Dendritic cell treated with granulocyte-macrophage colony-stimulating factor and Interleukin-4, amounts not matched to agents 40 ng/mL and 50 ng/mL, for 4 days (primary cell): ENCODE data around the gene C6orf89.

Experiments used
- H3K27ac Mint-ChIP-seq: one replicate; pipeline ENCODE4 v1.8.0; 2022; ENCODE audit warnings: mild to moderate bottlenecking, mixed read lengths
- H3K27me3 Mint-ChIP-seq: one replicate; pipeline ENCODE4 v1.8.0; 2022; ENCODE audit warnings: mild to moderate bottlenecking, mixed read lengths
- H3K36me3 Mint-ChIP-seq: one replicate; pipeline ENCODE4 v1.8.0; 2022; ENCODE audit warnings: low read depth, mixed read lengths
- H3K4me1 Mint-ChIP-seq: one replicate; pipeline ENCODE4 v1.8.0; 2022; ENCODE audit warnings: low read depth, mixed read lengths
- H3K4me3 Mint-ChIP-seq: one replicate; pipeline ENCODE4 v1.8.0; 2022; ENCODE audit warnings: mild to moderate bottlenecking, moderate library complexity, mixed read lengths
- H3K9me3 Mint-ChIP-seq: one replicate; pipeline ENCODE4 v1.8.0; 2022; ENCODE audit warnings: mixed read lengths
- intact Hi-C: fragments of 100-400 bp; cut with micrococcal nuclease; formaldehyde crosslinking; loops from one replicate; pipeline ENCODE4 v1.15.0; 2022

C6orf89 gene

DNA sequence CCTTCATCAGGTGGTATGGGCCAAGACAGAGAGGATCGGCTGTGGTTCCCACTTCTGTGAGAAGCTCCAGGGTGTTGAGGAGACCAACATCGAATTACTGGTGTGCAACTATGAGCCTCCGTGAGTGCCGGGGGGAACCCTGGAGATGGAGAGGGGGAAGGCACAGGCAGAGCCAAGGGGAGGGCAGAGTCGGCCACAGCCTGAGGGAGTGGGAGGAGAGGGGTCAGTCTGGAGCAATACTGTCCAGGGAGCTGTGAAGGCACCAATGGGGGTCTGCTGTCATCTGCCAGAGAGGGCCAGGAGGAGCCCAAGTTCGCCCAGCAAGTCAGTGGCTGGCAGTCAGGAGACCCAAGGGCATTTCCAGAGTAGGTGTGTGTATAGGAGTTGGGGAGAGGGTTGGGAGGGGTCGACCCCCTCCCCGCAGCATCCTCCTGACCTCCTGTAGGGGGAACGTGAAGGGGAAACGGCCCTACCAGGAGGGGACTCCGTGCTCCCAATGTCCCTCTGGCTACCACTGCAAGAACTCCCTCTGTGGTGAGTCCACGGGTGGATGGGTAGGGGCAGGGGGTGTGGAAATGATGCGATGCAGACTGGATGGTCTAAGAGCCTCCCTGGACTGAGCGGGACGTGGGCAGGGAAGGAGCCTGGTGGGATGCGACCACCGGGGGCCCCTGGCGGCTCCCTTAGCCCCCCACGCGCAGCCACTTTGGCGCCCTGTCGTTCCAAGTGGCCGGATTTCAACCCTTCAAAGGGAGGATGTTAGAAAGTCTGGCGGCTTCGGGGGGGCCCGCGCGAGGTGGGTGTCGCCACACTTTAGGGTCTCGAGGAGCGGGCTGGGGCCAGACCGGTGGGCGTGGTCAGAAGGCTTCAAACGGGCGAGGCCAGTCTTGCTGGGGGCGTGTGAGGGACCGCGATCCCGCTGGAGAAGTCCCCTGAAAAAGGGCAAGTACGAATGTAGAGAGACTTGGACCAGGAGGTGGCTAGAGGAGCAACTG is 76.0 kb downstream of the C6orf89 start:
- H3K36me3 Mint-ChIP-seq, result peaks cover 12% of the 10 kb centered on the region
- H3K4me1 Mint-ChIP-seq, result peaks cover 27% of the 10 kb centered on the region
- intact Hi-C loops, result no loop called here
- no peak overlapping the region for H3K27ac Mint-ChIP-seq
- peaks cover 36% of the 10 kb centered on the region for H3K27me3 Mint-ChIP-seq
- H3K4me3 Mint-ChIP-seq, result no peak overlapping the region
- no peaks in the 10 kb centered on the region for H3K9me3 Mint-ChIP-seq

DNA sequence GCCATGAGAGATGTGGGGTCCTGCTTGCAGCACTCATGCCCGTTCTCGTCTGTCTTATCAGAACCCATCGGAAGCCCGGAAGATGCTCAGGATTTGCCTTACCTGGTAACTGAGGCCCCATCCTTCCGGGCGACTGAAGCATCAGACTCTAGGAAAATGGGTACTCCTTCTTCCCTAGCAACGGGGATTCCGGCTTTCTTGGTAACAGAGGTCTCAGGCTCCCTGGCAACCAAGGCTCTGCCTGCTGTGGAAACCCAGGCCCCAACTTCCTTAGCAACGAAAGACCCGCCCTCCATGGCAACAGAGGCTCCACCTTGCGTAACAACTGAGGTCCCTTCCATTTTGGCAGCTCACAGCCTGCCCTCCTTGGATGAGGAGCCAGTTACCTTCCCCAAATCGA is 77.1 kb downstream of the C6orf89 start:
- Mint-ChIP-seq H3K4me3 (no peak overlapping the region), H3K4me1 (peaks cover 27% of the 10 kb centered on the region), H3K27me3 (peaks cover 27% of the 10 kb centered on the region), H3K9me3 (no peaks in the 10 kb centered on the region), H3K27ac (peak overlapping the region; percentile 57), H3K36me3 (peaks cover 23% of the 10 kb centered on the region)
- intact Hi-C loops, result no loop called here

DNA sequence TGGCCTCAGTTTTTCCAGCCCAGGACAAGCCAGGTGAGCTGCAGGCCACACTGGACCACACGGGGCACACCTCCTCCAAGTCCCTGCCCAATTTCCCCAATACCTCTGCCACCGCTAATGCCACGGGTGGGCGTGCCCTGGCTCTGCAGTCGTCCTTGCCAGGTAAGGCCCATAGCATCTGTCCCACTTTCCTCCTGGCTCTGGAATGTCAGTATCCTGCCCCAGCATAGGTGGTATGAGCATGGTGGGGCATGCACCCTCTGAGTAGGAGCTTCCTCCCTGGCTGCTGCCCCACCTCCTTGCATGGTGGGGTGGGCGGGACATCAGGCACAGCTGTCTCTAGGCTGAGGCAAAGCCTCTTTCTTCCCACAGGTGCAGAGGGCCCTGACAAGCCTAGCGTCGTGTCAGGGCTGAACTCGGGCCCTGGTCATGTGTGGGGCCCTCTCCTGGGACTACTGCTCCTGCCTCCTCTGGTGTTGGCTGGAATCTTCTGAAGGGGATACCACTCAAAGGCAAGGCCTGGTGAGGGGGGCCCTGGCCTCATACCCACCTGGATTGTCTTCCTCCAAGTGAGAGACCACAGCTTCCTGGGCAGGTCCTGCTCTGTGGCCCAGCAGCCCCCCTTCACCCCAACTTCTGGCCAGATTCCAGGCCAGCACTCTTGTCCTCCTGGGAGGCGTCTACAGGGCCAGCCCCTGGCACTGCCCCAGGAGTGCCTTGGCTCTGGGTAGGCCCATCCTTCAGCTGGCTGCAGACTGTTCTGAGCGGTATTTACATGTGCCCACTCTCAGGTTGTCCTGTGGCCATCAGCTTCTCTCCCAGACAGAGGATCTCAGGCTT is 77.9 kb downstream of the C6orf89 start:
- no peaks in the 10 kb centered on the region for H3K9me3 Mint-ChIP-seq
- H3K27me3 Mint-ChIP-seq, result peaks cover 22% of the 10 kb centered on the region
- peaks cover 33% of the 10 kb centered on the region for H3K4me1 Mint-ChIP-seq
- intact Hi-C loops, result no loop called here
- H3K27ac Mint-ChIP-seq, result peak overlapping the region; percentile 57
- H3K4me3 Mint-ChIP-seq, result no peak overlapping the region
- peaks cover 31% of the 10 kb centered on the region for H3K36me3 Mint-ChIP-seq

DNA sequence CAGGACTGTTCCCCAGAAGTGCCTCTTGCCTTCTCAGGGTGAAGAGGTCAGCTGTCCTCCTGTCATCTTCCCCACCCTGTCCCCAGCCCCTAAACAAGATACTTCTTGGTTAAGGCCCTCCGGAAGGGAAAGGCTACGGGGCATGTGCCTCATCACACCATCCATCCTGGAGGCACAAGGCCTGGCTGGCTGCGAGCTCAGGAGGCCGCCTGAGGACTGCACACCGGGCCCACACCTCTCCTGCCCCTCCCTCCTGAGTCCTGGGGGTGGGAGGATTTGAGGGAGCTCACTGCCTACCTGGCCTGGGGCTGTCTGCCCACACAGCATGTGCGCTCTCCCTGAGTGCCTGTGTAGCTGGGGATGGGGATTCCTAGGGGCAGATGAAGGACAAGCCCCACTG is 78.6 kb downstream of the C6orf89 start:
- Mint-ChIP-seq H3K4me3 (no peak overlapping the region), H3K9me3 (no peaks in the 10 kb centered on the region), H3K36me3 (peaks cover 38% of the 10 kb centered on the region), H3K27ac (peak overlapping the region; percentile 57), H3K4me1 (peaks cover 36% of the 10 kb centered on the region), H3K27me3 (peaks cover 22% of the 10 kb centered on the region)
- intact Hi-C loops, result no loop called here

DNA sequence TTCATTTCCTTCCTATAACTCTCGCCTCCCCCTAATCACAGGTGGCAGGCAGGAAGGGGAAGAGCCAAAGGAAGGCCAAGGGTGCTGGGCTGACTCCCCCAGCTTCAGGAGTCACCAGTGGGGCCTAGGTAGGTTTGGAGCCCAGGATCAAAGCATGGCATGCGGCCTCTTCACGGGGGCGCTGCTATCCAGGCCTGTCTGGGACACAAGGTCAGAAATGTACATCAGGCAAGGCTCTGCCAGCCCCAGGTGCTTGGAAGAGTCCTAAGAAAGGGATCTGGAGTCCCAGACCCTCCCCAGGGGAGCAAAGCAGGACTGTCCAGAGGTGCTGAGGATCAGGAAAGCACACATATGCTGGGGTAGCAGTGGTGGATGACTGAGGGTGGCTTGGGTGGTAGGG is 79.2 kb downstream of the C6orf89 start:
- Mint-ChIP-seq H3K27me3 (peaks cover 22% of the 10 kb centered on the region), H3K27ac (peak overlapping the region; percentile 57), H3K4me3 (no peak overlapping the region), H3K9me3 (no peaks in the 10 kb centered on the region), H3K36me3 (peaks cover 43% of the 10 kb centered on the region), H3K4me1 (peaks cover 36% of the 10 kb centered on the region)
- intact Hi-C loops, result no loop called here

DNA sequence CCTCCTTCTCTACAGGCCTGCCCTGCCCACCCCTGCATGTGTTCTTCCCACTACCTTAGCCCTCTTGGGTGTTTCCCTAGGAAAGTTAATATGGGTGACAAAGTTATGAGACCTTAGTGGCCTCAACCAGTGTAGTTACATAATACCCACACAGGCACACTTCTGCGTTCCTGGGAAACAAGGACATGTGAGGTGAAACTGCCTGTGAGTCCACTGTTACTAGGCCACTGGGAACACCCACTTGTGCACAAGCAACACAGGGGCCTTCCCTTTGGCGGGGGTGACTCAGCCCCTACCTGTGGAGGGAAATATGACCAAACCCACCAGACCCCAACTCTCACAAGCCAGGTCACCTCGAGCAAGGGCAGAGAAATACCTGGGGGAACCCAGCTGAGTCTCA is 81.5 kb downstream of the C6orf89 start:
- H3K9me3 Mint-ChIP-seq, result no peaks in the 10 kb centered on the region
- peaks cover 36% of the 10 kb centered on the region for H3K4me1 Mint-ChIP-seq
- no peak overlapping the region for H3K4me3 Mint-ChIP-seq
- intact Hi-C loops, result no loop called here
- no peak overlapping the region for H3K27ac Mint-ChIP-seq
- peaks cover 4% of the 10 kb centered on the region for H3K27me3 Mint-ChIP-seq
- H3K36me3 Mint-ChIP-seq, result peaks cover 67% of the 10 kb centered on the region

DNA sequence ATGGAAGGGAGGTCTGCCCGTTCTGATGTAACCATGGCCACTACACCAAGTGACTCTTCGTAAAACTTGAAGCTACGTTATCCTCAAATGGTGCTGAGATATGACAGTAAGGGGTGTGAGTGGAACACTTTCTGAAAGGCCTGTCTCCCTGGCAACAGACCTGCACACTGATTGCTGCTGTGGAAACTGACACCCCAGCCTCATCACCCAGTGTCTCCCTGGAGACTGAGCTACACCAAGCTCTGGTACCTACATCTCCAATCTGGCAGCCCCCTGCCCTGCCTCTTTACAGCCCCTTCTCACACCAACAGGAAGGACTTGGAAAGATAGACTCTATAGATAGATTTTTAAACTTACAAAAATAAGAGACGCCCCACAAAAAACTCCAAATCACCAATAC is 82.0 kb downstream of the C6orf89 start:
- H3K27ac Mint-ChIP-seq, result no peak overlapping the region

DNA sequence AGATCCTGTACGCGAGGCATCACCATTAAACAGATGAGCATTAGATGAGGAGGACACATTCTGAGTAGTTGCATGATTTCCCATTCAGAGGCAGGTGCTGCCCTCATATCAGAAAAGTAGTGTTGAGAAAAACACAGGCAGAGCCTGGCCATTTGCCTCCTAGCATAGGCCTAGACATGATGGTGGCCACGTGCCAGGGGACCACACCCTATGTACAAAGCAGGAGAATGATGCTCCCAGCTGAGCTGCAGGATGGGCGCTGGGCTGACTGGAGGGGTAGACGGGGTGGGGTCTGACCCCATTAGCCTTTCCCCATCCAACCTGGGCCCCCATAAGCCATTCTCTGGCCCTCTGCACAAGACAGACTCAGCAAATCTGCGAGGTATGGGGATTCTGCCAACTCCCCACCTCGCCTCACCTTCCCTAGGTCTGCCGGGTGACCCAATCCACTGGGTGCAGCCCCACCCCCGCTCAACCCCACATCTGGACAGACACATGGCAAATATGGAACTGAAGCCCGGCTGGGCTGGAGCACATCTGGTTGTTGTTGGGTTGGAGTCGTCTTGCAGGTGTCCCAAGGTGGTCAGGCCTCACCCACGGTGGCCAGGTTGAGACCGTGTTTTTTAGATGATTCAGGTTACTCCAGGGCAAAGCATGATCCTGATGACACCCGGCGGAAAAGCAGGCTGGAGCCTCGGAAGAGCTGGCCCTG is 82.7 kb downstream of the C6orf89 start:
- intact Hi-C loops, result no loop called here

More for the DNA sequence above, 82.0 kb downstream of the C6orf89 start:
- intact Hi-C loops, result no loop called here
- Mint-ChIP-seq H3K4me3 (no peak overlapping the region), H3K27me3 (peaks cover under 1% of the 10 kb centered on the region), H3K36me3 (peaks cover 72% of the 10 kb centered on the region), H3K4me1 (peaks cover 33% of the 10 kb centered on the region), H3K9me3 (no peaks in the 10 kb centered on the region)

DNA sequence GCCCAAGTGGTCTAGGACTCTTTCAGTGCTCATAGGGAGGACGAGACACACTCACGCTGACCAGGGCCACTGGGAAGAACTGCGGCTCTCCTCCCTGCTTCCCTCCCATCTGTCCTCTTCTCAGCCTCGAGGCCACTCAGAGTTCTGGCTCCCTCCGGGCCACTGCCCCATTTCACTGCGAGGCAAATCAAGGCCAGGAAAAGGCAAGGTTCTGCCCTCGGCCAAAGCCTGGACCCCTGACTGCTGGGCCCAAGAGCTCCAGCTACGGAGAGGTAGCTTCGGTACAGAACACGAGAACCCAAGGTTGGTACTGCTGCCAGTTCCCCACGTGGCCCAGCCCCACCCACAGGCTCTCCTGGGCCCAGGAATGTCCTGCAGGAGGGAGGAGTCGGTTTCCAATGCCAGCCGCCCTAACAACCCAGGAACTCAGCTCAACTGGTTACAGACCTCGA is 83.5 kb downstream of the C6orf89 start:
- no peaks in the 10 kb centered on the region for H3K27me3 Mint-ChIP-seq
- H3K36me3 Mint-ChIP-seq, result peaks cover 87% of the 10 kb centered on the region
- no peaks in the 10 kb centered on the region for H3K9me3 Mint-ChIP-seq
- no peak overlapping the region for H3K4me3 Mint-ChIP-seq
- intact Hi-C loops, result no loop called here
- peaks cover 18% of the 10 kb centered on the region for H3K4me1 Mint-ChIP-seq
- H3K27ac Mint-ChIP-seq, result no peak overlapping the region

More for the DNA sequence above, 82.7 kb downstream of the C6orf89 start:
- no peaks in the 10 kb centered on the region for H3K9me3 Mint-ChIP-seq
- H3K36me3 Mint-ChIP-seq, result peaks cover 79% of the 10 kb centered on the region
- H3K4me3 Mint-ChIP-seq, result no peak overlapping the region
- H3K4me1 Mint-ChIP-seq, result peaks cover 27% of the 10 kb centered on the region
- no peak overlapping the region for H3K27ac Mint-ChIP-seq
- no peaks in the 10 kb centered on the region for H3K27me3 Mint-ChIP-seq

DNA sequence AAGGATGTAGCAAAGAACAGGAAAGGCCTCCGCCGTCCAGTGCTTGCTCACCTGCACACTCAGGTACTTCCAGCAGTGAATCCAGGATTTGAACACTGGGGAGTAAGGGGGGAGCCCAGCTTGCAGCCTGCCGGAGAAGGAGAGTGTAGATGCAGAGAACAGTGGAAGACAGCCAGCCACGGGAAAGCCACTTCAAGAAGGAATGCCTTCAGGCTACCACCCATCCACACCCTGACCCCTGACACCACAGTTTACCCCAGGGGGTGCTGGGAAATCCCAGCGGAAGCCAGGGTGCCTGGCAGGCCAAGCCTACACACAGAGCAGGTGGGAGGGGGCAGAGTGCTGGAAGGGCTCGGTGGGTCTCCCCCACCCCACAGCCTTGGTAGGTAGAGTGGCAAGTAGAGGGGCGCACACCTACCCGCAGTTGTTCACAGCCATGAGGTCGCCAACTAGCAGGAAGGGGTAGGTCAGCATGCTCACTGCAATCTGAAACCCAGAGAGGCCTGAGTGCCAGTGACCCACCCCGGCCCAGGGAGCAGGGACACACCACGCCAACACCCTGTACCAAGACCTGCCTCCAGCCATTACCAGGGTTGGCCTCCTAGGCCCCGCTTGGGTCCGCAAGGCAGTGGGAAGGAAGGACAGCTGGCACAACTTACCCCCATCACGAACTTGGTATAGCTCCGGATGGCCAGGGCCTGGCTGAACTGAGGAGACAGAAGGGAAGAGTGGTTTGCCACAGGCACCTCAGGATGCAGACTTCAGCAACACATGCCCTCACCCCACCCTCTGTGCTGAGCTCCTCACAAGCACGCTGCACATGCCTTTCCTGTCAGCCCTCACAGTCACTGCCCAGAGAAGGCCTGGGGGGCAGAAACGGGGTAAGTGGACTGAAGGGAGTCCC is 84.5 kb downstream of the C6orf89 start:
- H3K27me3 Mint-ChIP-seq, result no peaks in the 10 kb centered on the region
- peaks cover 97% of the 10 kb centered on the region for H3K36me3 Mint-ChIP-seq
- H3K4me1 Mint-ChIP-seq, result peaks cover 8% of the 10 kb centered on the region
- intact Hi-C loops, result no loop called here
- H3K4me3 Mint-ChIP-seq, result no peak overlapping the region
- no peaks in the 10 kb centered on the region for H3K9me3 Mint-ChIP-seq
- H3K27ac Mint-ChIP-seq, result no peak overlapping the region

DNA sequence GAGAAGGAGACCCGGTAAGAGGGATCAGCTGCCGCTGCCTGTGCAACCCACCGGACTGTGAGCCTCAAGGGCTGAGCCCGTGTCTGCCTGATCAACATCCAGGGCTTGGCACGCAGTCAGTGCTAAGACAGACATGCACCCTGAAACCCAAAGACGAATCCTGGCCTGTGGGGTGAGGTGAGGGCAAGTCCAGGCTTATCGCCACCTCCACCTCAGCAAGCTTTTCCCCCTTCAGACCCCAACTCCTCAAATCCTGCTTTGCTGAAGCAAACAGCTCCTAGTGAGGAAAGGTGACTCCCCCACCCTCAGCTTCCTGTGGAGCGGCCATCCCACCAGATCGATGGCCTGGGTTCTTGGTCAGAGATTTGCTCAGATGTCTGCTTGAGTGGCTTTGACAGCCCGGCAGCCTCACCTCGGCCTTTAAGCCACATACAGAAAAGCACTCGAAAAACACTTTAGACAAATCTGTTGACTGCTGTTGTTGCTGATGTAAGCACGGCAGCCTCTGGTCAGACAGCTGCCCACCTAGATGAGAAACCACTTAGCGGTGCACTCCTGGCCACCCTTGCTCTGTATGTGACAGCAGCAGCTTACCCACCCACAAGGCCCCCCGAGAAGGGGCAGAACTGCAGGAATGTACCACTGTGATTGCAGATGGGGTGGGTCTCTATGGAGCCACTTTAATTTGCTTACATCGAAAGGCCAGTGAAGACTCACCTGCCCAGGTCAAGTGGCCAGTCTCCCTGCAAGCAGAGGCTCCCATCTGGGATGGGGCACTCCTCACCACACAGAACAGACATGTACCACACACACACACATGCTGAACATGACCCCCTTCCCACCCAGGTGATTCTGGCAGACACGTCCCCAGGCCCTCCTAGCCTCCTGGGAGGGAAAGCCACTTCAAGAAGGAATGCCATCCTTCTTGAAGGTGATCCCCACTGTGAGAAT is 85.4 kb downstream of the C6orf89 start:
- Mint-ChIP-seq H3K4me3 (no peak overlapping the region), H3K9me3 (no peaks in the 10 kb centered on the region), H3K27me3 (no peaks in the 10 kb centered on the region), H3K36me3 (peaks cover 100% of the 10 kb centered on the region), H3K4me1 (peaks cover 8% of the 10 kb centered on the region), H3K27ac (no peak overlapping the region)
- intact Hi-C loops, result no loop called here
